ENCODE data around the gene RXRB. TPM values are rescaled to one million over a fixed set of nuclear protein-coding genes. Genes with fewer than 3 reads are reported as not detected.

Gene RXRB
- total RNA-seq, 4 donors from 2014 or later: 13.9 to 26.7 (median 16.7) TPM

DNA sequence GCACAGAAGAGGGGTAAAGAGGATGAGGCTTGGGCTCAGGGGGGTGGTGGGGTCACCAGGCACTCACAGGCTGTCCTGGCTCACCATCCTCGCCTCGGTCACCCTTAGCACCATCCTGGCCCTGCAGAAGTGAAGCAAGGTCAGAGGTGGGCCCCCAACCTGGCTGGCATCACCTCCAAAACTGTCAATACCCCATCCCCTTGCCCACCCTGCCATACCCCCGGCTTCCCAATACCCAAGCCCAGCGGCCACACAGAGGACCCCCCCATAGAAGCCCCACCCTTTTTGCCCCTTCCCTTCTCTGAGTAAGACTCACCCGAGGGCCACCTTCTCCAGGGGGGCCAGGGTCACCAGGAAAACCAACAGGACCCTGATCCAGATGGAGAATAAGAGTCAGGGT lies 31.8 kb downstream of the RXRB start:
- DNase-seq: no peak
- no peaks in the 10 kb centered on the region for H3K4me1 ChIP-seq
- TF ChIP-seq, protein P1, sequence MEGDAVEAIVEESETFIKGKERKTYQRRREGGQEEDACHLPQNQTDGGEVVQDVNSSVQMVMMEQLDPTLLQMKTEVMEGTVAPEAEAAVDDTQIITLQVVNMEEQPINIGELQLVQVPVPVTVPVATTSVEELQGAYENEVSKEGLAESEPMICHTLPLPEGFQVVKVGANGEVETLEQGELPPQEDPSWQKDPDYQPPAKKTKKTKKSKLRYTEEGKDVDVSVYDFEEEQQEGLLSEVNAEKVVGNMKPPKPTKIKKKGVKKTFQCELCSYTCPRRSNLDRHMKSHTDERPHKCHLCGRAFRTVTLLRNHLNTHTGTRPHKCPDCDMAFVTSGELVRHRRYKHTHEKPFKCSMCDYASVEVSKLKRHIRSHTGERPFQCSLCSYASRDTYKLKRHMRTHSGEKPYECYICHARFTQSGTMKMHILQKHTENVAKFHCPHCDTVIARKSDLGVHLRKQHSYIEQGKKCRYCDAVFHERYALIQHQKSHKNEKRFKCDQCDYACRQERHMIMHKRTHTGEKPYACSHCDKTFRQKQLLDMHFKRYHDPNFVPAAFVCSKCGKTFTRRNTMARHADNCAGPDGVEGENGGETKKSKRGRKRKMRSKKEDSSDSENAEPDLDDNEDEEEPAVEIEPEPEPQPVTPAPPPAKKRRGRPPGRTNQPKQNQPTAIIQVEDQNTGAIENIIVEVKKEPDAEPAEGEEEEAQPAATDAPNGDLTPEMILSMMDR (IDR thresholded peaks at IDR 0.05): no peak
- TF ChIP-seq POLR2A (IDR thresholded peaks at IDR 0.05): no peak
- no peak overlapping the region for H3K4me3 ChIP-seq
- peaks cover 0 to 8% (median 0%) of the 10 kb centered on the region in 4 donors for H3K27me3 ChIP-seq
- no peak overlapping the region for H3K27ac ChIP-seq
- intact Hi-C loops (cut with DNase I): no loop called here
- no peaks in the 10 kb centered on the region for H3K9me3 ChIP-seq
- no CpG with 5 or more reads among the region's 5 CpGs for WGBS, 2 donors
- no peaks in the 10 kb centered on the region for H3K36me3 ChIP-seq

DNA sequence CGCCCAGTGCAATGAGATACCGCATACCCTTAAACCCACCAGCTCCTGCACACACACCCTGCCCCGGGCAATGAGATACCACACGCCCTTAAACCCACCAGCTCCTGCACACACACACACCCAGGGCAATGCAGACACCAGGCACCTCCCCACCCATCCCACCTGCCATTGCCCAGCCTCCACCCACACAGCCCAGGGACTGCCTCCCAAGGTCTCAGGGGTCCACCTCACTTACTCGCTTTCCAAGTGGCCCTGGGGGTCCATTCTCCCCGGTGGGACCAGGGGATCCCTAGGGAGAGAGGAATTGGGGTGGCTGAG lies 32.2 kb downstream of the RXRB start:
- Histone ChIP-seq H3K9me3 (no peaks in the 10 kb centered on the region), H3K4me3 (no peak overlapping the region), H3K27ac (no peak overlapping the region), H3K36me3 (no peaks in the 10 kb centered on the region), H3K4me1 (no peaks in the 10 kb centered on the region), H3K27me3 (peaks cover 0 to 6% (median 0%) of the 10 kb centered on the region in 4 donors)
- intact Hi-C loops (cut with DNase I): no loop called here
- DNase-seq: no peak
- TF ChIP-seq POLR2A (IDR thresholded peaks at IDR 0.05): no peak
- TF ChIP-seq, protein P1 (IDR thresholded peaks at IDR 0.05): no peak
- WGBS, 2 donors: 77 to 86% methylated on average over 3 to 5 of the region's 6 CpGs

DNA sequence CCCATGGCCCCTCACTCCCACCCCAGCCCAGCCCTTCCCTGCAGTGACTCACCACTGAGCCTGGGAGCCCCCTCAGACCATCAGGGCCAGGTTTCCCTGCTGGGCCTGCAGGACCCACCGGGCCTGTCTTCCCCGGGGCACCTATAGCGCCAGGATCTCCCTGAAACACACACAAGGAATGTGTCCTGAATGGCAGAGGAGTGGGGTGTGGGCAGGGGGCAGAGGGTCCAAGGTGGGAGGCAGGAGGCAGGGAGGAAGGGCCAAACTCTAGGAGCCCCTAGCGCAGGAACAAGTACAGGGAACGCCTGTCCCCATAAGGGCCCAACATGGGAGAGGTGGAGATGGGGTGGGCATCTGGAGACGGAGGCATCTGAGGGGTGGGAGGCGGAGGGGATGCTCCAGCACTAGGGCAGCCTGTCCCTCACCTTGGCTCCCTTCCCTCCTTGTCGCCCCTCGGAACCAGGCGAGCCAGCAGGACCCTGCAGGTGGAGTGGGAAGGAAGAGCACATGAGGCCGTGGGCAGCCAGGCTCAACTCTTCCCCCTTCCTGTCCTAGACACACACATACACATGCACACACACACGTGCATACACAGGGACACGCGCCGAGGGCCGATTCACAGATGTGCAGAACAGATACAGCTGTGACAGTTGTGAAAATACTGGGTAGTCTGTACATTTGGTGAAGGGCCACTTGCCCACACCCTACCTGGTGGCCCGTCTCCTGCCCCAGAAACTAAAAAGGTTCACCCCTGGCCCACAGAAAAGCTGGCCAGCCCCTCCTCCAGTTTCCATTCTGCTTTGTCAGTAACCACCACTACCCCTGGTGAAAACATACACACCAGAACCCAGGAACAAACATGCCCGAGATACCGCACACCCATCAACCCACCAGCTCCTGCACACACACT lies 32.8 kb downstream of the RXRB start:
- H3K9me3 ChIP-seq: no peaks in the 10 kb centered on the region
- H3K27ac ChIP-seq: no peak overlapping the region
- 84 to 87% methylated on average over 11 to 14 of the region's 19 CpGs for WGBS, 2 donors
- TF ChIP-seq POLR2A (IDR thresholded peaks at IDR 0.05): no peak
- TF ChIP-seq, protein P1 (IDR thresholded peaks at IDR 0.05): no peak
- no peaks in the 10 kb centered on the region for H3K36me3 ChIP-seq
- no peaks in the 10 kb centered on the region for H3K27me3 ChIP-seq
- DNase-seq: no peak
- H3K4me3 ChIP-seq: no peak overlapping the region
- intact Hi-C loops (cut with DNase I): no loop called here
- H3K4me1 ChIP-seq: no peaks in the 10 kb centered on the region

DNA sequence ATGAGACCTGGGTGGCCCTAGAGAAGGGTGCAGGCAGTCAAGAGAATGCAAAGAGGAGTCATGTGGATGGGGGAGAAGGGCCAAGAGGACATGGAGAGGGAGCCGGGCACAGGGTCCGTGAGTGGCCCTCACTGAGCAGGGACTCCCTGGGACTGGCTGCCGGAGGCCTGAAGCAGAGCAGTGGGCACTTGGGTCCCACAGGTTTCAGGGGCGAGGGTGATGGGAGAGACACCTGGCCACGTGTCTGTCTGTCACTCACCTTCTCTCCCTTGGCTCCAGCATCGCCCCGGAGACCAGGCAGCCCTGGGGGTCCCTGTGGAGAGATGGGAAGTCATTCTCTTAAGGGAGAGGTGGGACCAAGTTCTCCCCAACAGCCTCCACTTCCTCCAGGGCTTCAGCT lies 33.7 kb downstream of the RXRB start:
- TF ChIP-seq, protein P1 (IDR thresholded peaks at IDR 0.05): no peak
- TF ChIP-seq POLR2A (IDR thresholded peaks at IDR 0.05): no peak
- no peaks in the 10 kb centered on the region for H3K36me3 ChIP-seq
- no peaks in the 10 kb centered on the region for H3K27me3 ChIP-seq
- WGBS, 2 donors: 70 to 92% methylated on average over 5 to 7 of the region's 7 CpGs
- no peaks in the 10 kb centered on the region for H3K9me3 ChIP-seq
- H3K27ac ChIP-seq: no peak overlapping the region
- intact Hi-C loops (cut with DNase I): no loop called here
- peaks cover 0 to 5% (median 4%) of the 10 kb centered on the region in 3 donors for H3K4me1 ChIP-seq
- DNase-seq: no peak
- H3K4me3 ChIP-seq: no peak overlapping the region

DNA sequence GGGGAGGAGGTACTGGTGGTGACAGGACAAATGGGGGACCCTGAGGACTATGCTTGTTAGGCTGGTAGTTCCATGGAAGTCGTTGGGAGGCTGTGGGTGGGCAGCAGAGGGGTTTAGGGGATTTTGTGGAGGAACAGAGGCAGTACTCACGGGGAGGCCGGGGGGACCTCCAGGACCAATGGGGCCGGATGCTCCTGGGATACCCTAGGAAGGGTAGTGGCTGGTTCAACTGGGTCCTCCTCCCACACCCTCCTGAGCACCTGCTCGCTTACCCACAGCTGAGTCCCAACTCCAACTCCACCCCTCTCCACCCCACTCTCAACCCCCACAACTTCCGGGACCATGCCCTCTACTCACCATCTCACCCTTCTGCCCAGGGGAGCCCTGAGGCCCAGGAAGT lies 34.1 kb downstream of the RXRB start:
- intact Hi-C loops (cut with DNase I): no loop called here
- H3K27me3 ChIP-seq: no peaks in the 10 kb centered on the region
- DNase-seq: no peak
- no peaks in the 10 kb centered on the region for H3K9me3 ChIP-seq
- H3K4me3 ChIP-seq: no peak overlapping the region
- no peaks in the 10 kb centered on the region for H3K36me3 ChIP-seq
- peaks cover 0 to 9% (median 7%) of the 10 kb centered on the region in 3 donors for H3K4me1 ChIP-seq
- WGBS, 2 donors: 75 to 84% methylated on average over 3 to 6 of the region's 6 CpGs
- no peak overlapping the region for H3K27ac ChIP-seq
- TF ChIP-seq, protein P1 (IDR thresholded peaks at IDR 0.05): no peak
- no peak for TF ChIP-seq POLR2A (IDR thresholded peaks at IDR 0.05)
